Caco-2 (cell line): ENCODE data around the gene TOR1AIP2. TPM values are rescaled to one million over a fixed set of nuclear protein-coding genes. Genes with fewer than 3 reads are reported as not detected.

Experiments
- BruUV-seq: library from RNA; stranded (reverse); fragments of 400-500 nt; replicated peaks from 2 replicates; lab custom pipeline; 2021; lab: Mats Ljungman, UMichigan
- CTCF ChIA-PET: fragments of 300-600 bp; sonication (Branson Sonifier 250); formaldehyde crosslinking; loops from one replicate; lab custom pipeline; 2022; ENCODE audit warnings: antibody characterized with exemption; lab: Charles Lee
- POLR2A ChIA-PET: fragments of 300-600 bp; sonication (Branson Sonifier 250); formaldehyde crosslinking; loops from one replicate; lab custom pipeline; 2022; ENCODE audit warnings: antibody characterized with exemption; lab: Charles Lee
- DNase-seq, 2 experiments: peaks; one replicate each; pipeline versions ENCODE4 v3.0.0 to v3.0.0-alpha.2; 2020 to 2022
- H3K27me3 ChIP-seq: replicated peaks from 2 replicates; pipeline ENCODE4 v1.6.0; 2011; ENCODE audit warnings: low read length; ENCODE audit not compliant: control insufficient read depth, insufficient read depth
- H3K36me3 ChIP-seq: 2 replicates; pipeline ENCODE4 v1.5.1; 2011; ENCODE audit warnings: low read length; ENCODE audit not compliant: control insufficient read depth, insufficient read depth
- H3K4me1 ChIP-seq: fragments of 250-450 bp; sonication (Bioruptor Pico); 2 replicates; pipeline ENCODE4 v1.5.1; 2020; ENCODE audit warnings: mild to moderate bottlenecking
- H3K4me3 ChIP-seq: 2 replicates; pipeline ENCODE4 v1.5.1; 2011; ENCODE audit warnings: low read depth, mild to moderate bottlenecking, control low read depth, low read length
- H3K9me3 ChIP-seq: fragments of 250-450 bp; sonication (Bioruptor Pico); 2 replicates; pipeline ENCODE4 v1.5.1; 2020; ENCODE audit warnings: mild to moderate bottlenecking, moderate library complexity
- H3K27ac Mint-ChIP-seq: one replicate; pipeline ENCODE4 v1.8.0; 2022; ENCODE audit warnings: mixed read lengths; ENCODE audit not compliant: unreplicated experiment
- H3K27me3 Mint-ChIP-seq: one replicate; pipeline ENCODE4 v1.8.0; 2022; ENCODE audit warnings: mixed read lengths; ENCODE audit not compliant: insufficient read depth, unreplicated experiment
- H3K36me3 Mint-ChIP-seq: one replicate; pipeline ENCODE4 v1.8.0; 2022; ENCODE audit warnings: mild to moderate bottlenecking, mixed read lengths; ENCODE audit not compliant: insufficient read depth, unreplicated experiment
- H3K4me1 Mint-ChIP-seq: one replicate; pipeline ENCODE4 v1.8.0; 2022; ENCODE audit warnings: low read depth, mixed read lengths; ENCODE audit not compliant: unreplicated experiment
- H3K4me3 Mint-ChIP-seq: one replicate; pipeline ENCODE4 v1.8.0; 2022; ENCODE audit warnings: mild to moderate bottlenecking, moderate library complexity, mixed read lengths; ENCODE audit not compliant: unreplicated experiment
- H3K9me3 Mint-ChIP-seq: one replicate; pipeline ENCODE4 v1.8.0; 2022; ENCODE audit warnings: mixed read lengths; ENCODE audit not compliant: unreplicated experiment
- intact Hi-C: fragments of 100-400 bp; cut with micrococcal nuclease; formaldehyde crosslinking; loops from one replicate; pipeline ENCODE4 v1.10.0; 2022; ENCODE audit not compliant: unreplicated experiment
- total RNA-seq: library from RNA; stranded (reverse); gene quantifications from 2 replicates; pipeline ENCODE4 v1.2.3, GENCODE V29; 2022
- TF ChIP-seq, protein P1 (sequence below), 2 experiments: fragments of 200-600 bp in 1 of 2; IDR thresholded peaks; 1 replicate in 1 of 2; 2 replicates in 1 of 2; pipeline versions ENCODE4 v1.5.1 to v1.8.0; 2011 to 2022; ENCODE audit warnings: antibody characterized with exemption in 1 of 2, control low read depth in 1 of 2, inconsistent platforms in 1 of 2, low read depth in 1 of 2, low read length in 1 of 2, mild to moderate bottlenecking in 1 of 2, moderate library complexity in 1 of 2; ENCODE audit not compliant: insufficient read depth in 1 of 2, severe bottlenecking in 1 of 2, unreplicated experiment in 1 of 2

TOR1AIP2 gene
- total RNA-seq, 1 experiment from 2014 or later: 92.8 TPM

DNA sequence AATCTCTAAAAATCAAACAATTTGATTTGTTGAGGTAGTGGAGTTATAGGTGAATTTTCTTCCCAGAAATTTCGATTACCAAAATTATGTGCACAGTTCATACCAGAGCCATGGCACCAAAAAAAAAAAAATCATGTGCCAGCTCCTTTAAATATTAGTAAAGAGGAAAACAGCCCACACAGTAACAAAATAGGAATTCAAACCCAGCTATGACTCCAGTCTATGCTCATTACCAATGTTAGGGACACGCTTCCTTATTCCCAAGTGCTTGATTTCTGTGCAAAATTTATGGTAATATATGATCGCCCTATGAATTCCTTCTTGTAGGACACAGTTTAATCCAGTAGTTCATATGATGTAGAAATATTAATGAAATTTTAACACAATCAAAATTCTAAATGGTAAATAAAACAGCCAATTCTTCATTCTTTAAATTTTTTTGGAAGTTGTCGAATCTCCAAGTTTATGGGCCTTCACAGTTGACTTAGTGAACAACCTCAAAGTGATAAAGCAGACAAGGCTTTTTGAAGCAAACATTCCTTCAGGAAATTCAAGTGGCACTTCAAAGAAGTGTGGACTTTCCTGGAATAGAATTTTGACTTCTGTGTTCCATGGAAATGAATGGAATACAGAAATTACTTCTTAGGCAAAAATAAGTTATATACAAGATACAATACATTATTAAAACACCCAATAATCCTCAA, 1.9 kb downstream of the TOR1AIP2 start:
- Mint-ChIP-seq H3K27ac (peak overlapping the region; percentile 74), H3K27me3 (no peaks in the 10 kb centered on the region), H3K4me3 (peak overlapping the region; percentile 84), H3K36me3 (peaks cover 44% of the 10 kb centered on the region), H3K4me1 (peaks cover 19% of the 10 kb centered on the region), H3K9me3 (no peaks in the 10 kb centered on the region)
- Histone ChIP-seq H3K4me3 (no peak overlapping the region; the same call in 1 of the 2 replicates), H3K9me3 (no peaks in the 10 kb centered on the region), H3K4me1 (peaks cover 42% of the 10 kb centered on the region), H3K27me3 (no peaks in the 10 kb centered on the region), H3K36me3 (peaks cover 2% of the 10 kb centered on the region)
- CTCF ChIA-PET: interaction anchor here (0.6 kb wide), 1 partner anchor 279 kb away, joined by 3 read pairs; the partner anchor contains the start of gene QSOX1
- no TSS peak for BruUV-seq
- TF ChIP-seq, protein P1, sequence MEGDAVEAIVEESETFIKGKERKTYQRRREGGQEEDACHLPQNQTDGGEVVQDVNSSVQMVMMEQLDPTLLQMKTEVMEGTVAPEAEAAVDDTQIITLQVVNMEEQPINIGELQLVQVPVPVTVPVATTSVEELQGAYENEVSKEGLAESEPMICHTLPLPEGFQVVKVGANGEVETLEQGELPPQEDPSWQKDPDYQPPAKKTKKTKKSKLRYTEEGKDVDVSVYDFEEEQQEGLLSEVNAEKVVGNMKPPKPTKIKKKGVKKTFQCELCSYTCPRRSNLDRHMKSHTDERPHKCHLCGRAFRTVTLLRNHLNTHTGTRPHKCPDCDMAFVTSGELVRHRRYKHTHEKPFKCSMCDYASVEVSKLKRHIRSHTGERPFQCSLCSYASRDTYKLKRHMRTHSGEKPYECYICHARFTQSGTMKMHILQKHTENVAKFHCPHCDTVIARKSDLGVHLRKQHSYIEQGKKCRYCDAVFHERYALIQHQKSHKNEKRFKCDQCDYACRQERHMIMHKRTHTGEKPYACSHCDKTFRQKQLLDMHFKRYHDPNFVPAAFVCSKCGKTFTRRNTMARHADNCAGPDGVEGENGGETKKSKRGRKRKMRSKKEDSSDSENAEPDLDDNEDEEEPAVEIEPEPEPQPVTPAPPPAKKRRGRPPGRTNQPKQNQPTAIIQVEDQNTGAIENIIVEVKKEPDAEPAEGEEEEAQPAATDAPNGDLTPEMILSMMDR (IDR thresholded peaks at IDR 0.05; ENCODE audit: insufficient read depth in 1 of 2, low read depth in 1 of 2, low read length in 1 of 2, severe bottlenecking in 1 of 2, unreplicated experiment in 1 of 2): no peak
- intact Hi-C loops: loop anchor here (1.0 kb wide), 1 partner anchor 55 kb away; no protein-coding TSS in a partner anchor
- DNase-seq: peak in 1 of 2 experiments; percentile 11
- POLR2A ChIA-PET: no interaction called here

DNA sequence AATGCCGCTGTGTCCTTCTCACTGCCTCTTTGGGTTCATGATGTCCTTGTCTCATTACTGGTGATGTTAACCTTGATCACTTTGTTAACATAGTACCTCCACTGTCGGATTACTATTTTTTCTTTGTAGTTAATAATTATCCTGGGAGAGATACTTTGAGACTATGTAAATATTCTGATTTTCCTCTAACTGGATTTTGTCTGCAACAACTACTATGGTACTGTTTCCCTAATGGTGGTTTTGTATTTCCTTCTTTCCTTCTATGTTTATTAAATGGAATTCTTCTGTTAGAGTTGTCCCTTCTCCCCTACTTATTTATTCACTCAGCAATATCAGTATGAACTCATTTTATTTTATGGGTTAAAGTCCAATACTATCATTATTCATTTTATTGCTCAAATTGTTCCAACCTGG, 4.2 kb downstream of the TOR1AIP2 start:
- H3K27ac Mint-ChIP-seq: no peak overlapping the region
- peaks cover 2% of the 10 kb centered on the region for H3K36me3 ChIP-seq
- BruUV-seq: no TSS peak
- H3K9me3 ChIP-seq: no peaks in the 10 kb centered on the region
- no peaks in the 10 kb centered on the region for H3K9me3 Mint-ChIP-seq
- H3K27me3 Mint-ChIP-seq: no peaks in the 10 kb centered on the region
- intact Hi-C loops: loop anchor here (5.0 kb wide), 1 partner anchor 284 kb away; no protein-coding TSS in a partner anchor
- peak overlapping the region; percentile 4 for H3K4me3 Mint-ChIP-seq
- H3K36me3 Mint-ChIP-seq: peaks cover 61% of the 10 kb centered on the region
- ChIA-PET POLR2A (no interaction called here), CTCF (no interaction called here)
- no peak overlapping the region for H3K4me3 ChIP-seq
- no peaks in the 10 kb centered on the region for H3K27me3 ChIP-seq
- peaks cover 17% of the 10 kb centered on the region for H3K4me1 Mint-ChIP-seq
- no peak for DNase-seq
- H3K4me1 ChIP-seq: peaks cover 41% of the 10 kb centered on the region
- TF ChIP-seq, protein P1 (IDR thresholded peaks at IDR 0.05; ENCODE audit: insufficient read depth in 1 of 2, low read depth in 1 of 2, low read length in 1 of 2, severe bottlenecking in 1 of 2, unreplicated experiment in 1 of 2): no peak

DNA sequence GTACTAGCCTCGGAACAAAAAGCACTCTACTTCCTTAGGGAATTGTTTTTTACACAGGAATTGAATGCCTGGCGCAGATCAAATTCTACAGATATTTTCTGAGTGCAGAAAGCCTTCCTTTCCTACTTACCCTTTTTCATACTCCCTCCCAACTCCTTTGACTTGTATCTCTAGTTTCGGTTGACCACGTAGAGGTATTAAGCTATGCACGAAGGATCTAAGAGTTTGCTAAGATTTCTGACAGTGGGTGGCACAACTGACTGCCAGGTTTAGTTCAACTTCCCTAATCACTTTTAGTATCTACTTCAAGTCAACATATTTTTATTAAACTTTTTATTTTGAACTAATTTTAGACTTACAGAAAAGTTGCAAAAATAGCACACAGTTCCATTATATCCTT, 5.0 kb downstream of the TOR1AIP2 start:
- ChIA-PET CTCF (interaction anchor here (0.6 kb wide), 1 partner anchor 273 kb away, joined by 3 read pairs; no protein-coding TSS in a partner anchor), POLR2A (no interaction called here)
- H3K4me3 Mint-ChIP-seq: no peak overlapping the region
- DNase-seq: no peak
- TF ChIP-seq, protein P1 (IDR thresholded peaks at IDR 0.05; ENCODE audit: insufficient read depth in 1 of 2, low read depth in 1 of 2, low read length in 1 of 2, severe bottlenecking in 1 of 2, unreplicated experiment in 1 of 2): no peak
- Histone ChIP-seq H3K9me3 (no peaks in the 10 kb centered on the region), H3K36me3 (peaks cover 2% of the 10 kb centered on the region), H3K4me3 (no peak overlapping the region), H3K4me1 (peaks cover 36% of the 10 kb centered on the region), H3K27me3 (no peaks in the 10 kb centered on the region)
- intact Hi-C loops: loop anchor here (5.0 kb wide), 1 partner anchor 285 kb away; no protein-coding TSS in a partner anchor
- no peaks in the 10 kb centered on the region for H3K27me3 Mint-ChIP-seq
- no TSS peak for BruUV-seq
- H3K9me3 Mint-ChIP-seq: no peaks in the 10 kb centered on the region
- peaks cover 67% of the 10 kb centered on the region for H3K36me3 Mint-ChIP-seq
- H3K27ac Mint-ChIP-seq: no peak overlapping the region
- peaks cover 17% of the 10 kb centered on the region for H3K4me1 Mint-ChIP-seq
